K562 (cell line): ENCODE data around the gene AP2M1. TPM values are rescaled to one million over a fixed set of nuclear protein-coding genes. Genes with fewer than 3 reads are reported as not detected.

Experiments
- ATAC-seq: fragments of 200-7000 bp; cut with Tn5 transposase; 3 replicates; pipeline ENCODE4 v1.9.1; 2020; ENCODE audit warnings: moderate library complexity
- BruUV-seq: library from RNA; stranded (reverse); fragments of 400-500 nt; replicated peaks from 2 replicates; lab custom pipeline; 2021; lab: Mats Ljungman, UMichigan
- CTCF ChIA-PET: fragments of 300-600 bp; formaldehyde crosslinking; extraction: SDS; loops from one replicate; lab custom pipeline; 2021; ENCODE audit warnings: low intra/inter-chr PET ratio; lab: Yijun Ruan, JAX
- POLR2A ChIA-PET: fragments of 300-600, 350-650 bp; sonication (Branson Sonifier 250); formaldehyde crosslinking; extraction: SDS; loops from one replicate; lab custom pipeline; 2021; ENCODE audit warnings: antibody characterized with exemption, inconsistent platforms; lab: Yijun Ruan, JAX
- DNase-seq, 4 experiments: peaks; one replicate each; pipeline versions ENCODE4 v3.0.0 to v3.0.0-alpha.2; 2011 to 2018; ENCODE audit warnings: low spot score in 3 of 4, mixed read lengths in 3 of 4; ENCODE audit errors: extremely low read depth in 1 of 4
- FAIRE-seq: peaks from 2 replicates; lab custom pipeline; 2011; peaks lifted over from hg19 to GRCh38; lab: Jason Lieb, UNC
- H2AFZ ChIP-seq: 2 replicates; pipeline ENCODE4 v1.6.0; 2011; ENCODE audit warnings: low read depth, low read length, control low read depth, inconsistent platforms
- H3K27ac ChIP-seq: fragments of 200-600 bp; 3 replicates; pipeline ENCODE4 v1.8.0; 2011; ENCODE audit warnings: low read depth, mild to moderate bottlenecking, control low read depth, inconsistent platforms, low read length, moderate library complexity, mixed read lengths; ENCODE audit errors: extremely low read depth
- H3K27me3 ChIP-seq, 2 experiments: fragments of 300-600 bp in 1 of 2; 2 replicates in 1 of 2; 3 replicates in 1 of 2; pipeline versions ENCODE4 v1.6.0 to v1.8.0; 2011; ENCODE audit warnings: inconsistent platforms in 2 of 2, low read length in 2 of 2, mild to moderate bottlenecking in 1 of 2, mixed read lengths in 1 of 2, moderate library complexity in 1 of 2; ENCODE audit not compliant: control insufficient read depth in 2 of 2, insufficient read depth in 2 of 2
- H3K36me3 ChIP-seq: fragments of 300-600 bp; 3 replicates; pipeline ENCODE4 v1.8.0; 2011; ENCODE audit warnings: mild to moderate bottlenecking, low read length, inconsistent platforms; ENCODE audit not compliant: control insufficient read depth, insufficient read depth
- H3K4me1 ChIP-seq, 2 experiments: fragments of 200-600 bp in 1 of 2; replicated peaks in 1 of 2; 2 replicates in 1 of 2; 3 replicates in 1 of 2; pipeline versions ENCODE4 v1.5.1 to v1.8.0; 2011; ENCODE audit warnings: inconsistent platforms in 2 of 2, low read length in 2 of 2, mild to moderate bottlenecking in 1 of 2, mixed read lengths in 1 of 2, moderate library complexity in 1 of 2; ENCODE audit not compliant: control insufficient read depth in 2 of 2, insufficient read depth in 2 of 2
- H3K4me2 ChIP-seq: 2 replicates; pipeline ENCODE4 v1.6.1; 2011; ENCODE audit warnings: low read length, control low read depth, inconsistent platforms, mixed read lengths; ENCODE audit not compliant: insufficient read depth
- H3K4me3 ChIP-seq: fragments of 200-600 bp; sonication (generic), shearing (Covaris generic); 2 replicates; pipeline ENCODE4 v1.5.1; 2016; ENCODE audit warnings: control low read depth, inconsistent platforms
- H3K79me2 ChIP-seq: fragments of 200-600 bp; 3 replicates; pipeline ENCODE4 v1.8.0; 2011; ENCODE audit warnings: low read length, inconsistent platforms; ENCODE audit not compliant: control insufficient read depth, insufficient read depth
- H3K9ac ChIP-seq, 2 experiments: 2 replicates each; pipeline versions ENCODE4 v1.6.0 to v1.6.1; 2011; ENCODE audit warnings: low read depth in 2 of 2, low read length in 2 of 2, control low read depth in 1 of 2, inconsistent platforms in 1 of 2, mild to moderate bottlenecking in 1 of 2, mixed read lengths in 1 of 2; ENCODE audit not compliant: insufficient read depth in 1 of 2
- H3K9me1 ChIP-seq: one replicate; pipeline ENCODE4 v1.6.0; 2011; ENCODE audit warnings: inconsistent platforms, mild to moderate bottlenecking, low read length, moderate library complexity; ENCODE audit not compliant: control insufficient read depth, insufficient read depth
- H3K9me3 ChIP-seq: replicated peaks from 2 replicates; pipeline ENCODE4 v1.5.1; 2011; ENCODE audit warnings: low read depth, low read length, inconsistent platforms; ENCODE audit not compliant: control insufficient read depth, insufficient read depth
- H4K20me1 ChIP-seq: replicated peaks from 2 replicates; pipeline ENCODE4 v1.6.1; 2011; ENCODE audit warnings: low read length, inconsistent platforms, mixed read lengths; ENCODE audit not compliant: control insufficient read depth, insufficient read depth
- CBX3 ChIP-seq, 2 experiments: IDR thresholded peaks; 1 replicate in 1 of 2; 2 replicates in 1 of 2; pipeline ENCODE4 v1.6.1; 2012; ENCODE audit warnings: inconsistent platforms in 2 of 2, low read length in 2 of 2, borderline replicate concordance in 1 of 2, control low read depth in 1 of 2
- CHCHD3 ChIP-seq: fragments of 250-450 bp; sonication (Bioruptor Pico); IDR thresholded peaks from 2 replicates; pipeline ENCODE4 v2.1.2; 2022; ENCODE audit warnings: mild to moderate bottlenecking
- ERF ChIP-seq: fragments of 450-650 bp; formaldehyde crosslinking; IDR thresholded peaks from 2 replicates; pipeline ENCODE4 v1.4.0; 2020; ENCODE audit warnings: mild to moderate bottlenecking, mixed read lengths
- GABPB2 ChIP-seq: fragments of 250-450 bp; sonication (Bioruptor Pico); conservative IDR thresholded peaks from 2 replicates; pipeline ENCODE4 v1.5.1; 2021; ENCODE audit warnings: mild to moderate bottlenecking
- LEF1 ChIP-seq: fragments of 450-650 bp; IDR thresholded peaks from 2 replicates; pipeline ENCODE4 v1.6.1; 2016; ENCODE audit warnings: mild to moderate bottlenecking
- MXI1 ChIP-seq: IDR thresholded peaks from 2 replicates; pipeline ENCODE4 v1.6.1; 2011; ENCODE audit warnings: low read depth, mild to moderate bottlenecking, improper control_type of control experiment, low read length
- OTX1 ChIP-seq: fragments of 450-650 bp; formaldehyde crosslinking; IDR thresholded peaks from 2 replicates; pipeline ENCODE4 v1.4.0; 2022; ENCODE audit warnings: mild to moderate bottlenecking
- POLR2G ChIP-seq: fragments of 200-400 bp; formaldehyde crosslinking; IDR thresholded peaks from 2 replicates; pipeline ENCODE4 v1.6.1; 2017; ENCODE audit warnings: low read depth, mild to moderate bottlenecking, antibody characterized with exemption, low read length, moderate library complexity
- RBBP5 ChIP-seq: fragments of 200-600 bp; sonication (generic); IDR thresholded peaks from 2 replicates; pipeline ENCODE4 v1.6.1; 2012; ENCODE audit warnings: borderline replicate concordance, mild to moderate bottlenecking, low read length, control low read depth, inconsistent platforms; ENCODE audit not compliant: insufficient read depth, poor library complexity, severe bottlenecking
- TGIF2 ChIP-seq: sonication (generic); formaldehyde crosslinking; IDR thresholded peaks from 2 replicates; pipeline ENCODE4 v1.8.1; 2022; ENCODE audit warnings: mild to moderate bottlenecking, missing genetic modification reagents, moderate library complexity
- ZC3H4 ChIP-seq: sonication (generic); formaldehyde crosslinking; IDR thresholded peaks from 2 replicates; pipeline ENCODE4 v1.9.0; 2021; ENCODE audit warnings: missing genetic modification reagents, borderline replicate concordance
- ZFPM2 ChIP-seq: fragments of 250-450 bp; sonication (Bioruptor Pico); IDR thresholded peaks from 2 replicates; pipeline ENCODE4 v1.5.1; 2022; ENCODE audit warnings: mild to moderate bottlenecking
- ZNF232 ChIP-seq: sonication (generic); formaldehyde crosslinking; IDR thresholded peaks from 2 replicates; pipeline ENCODE4 v1.8.0; 2022; ENCODE audit warnings: mild to moderate bottlenecking, missing genetic modification reagents
- WGBS: fragments of 100-300 bp; shearing (Covaris generic); methylation state at CpG from one replicate; pipeline ENCODE4 v1.1.6; 2016; ENCODE audit warnings: low coverage, mixed read lengths; ENCODE audit not compliant: insufficient coverage; ENCODE audit errors: missing lambda C conversion rate; 5-methylcytosine and 5-hydroxymethylcytosine counted together
- in situ Hi-C: fragments of 300-500 bp; cut with MboI; formaldehyde crosslinking; loops from 4 replicates; pipeline ENCODE4 v1.15.0; 2018; ENCODE audit warnings: inconsistent platforms, mixed read lengths
- intact Hi-C: fragments of 100-400 bp; cut with micrococcal nuclease; formaldehyde crosslinking; loops from 2 replicates; pipeline ENCODE4 v1.14.2; 2022
- polyA plus RNA-seq, 8 experiments: library from polyadenylated mRNA; depleted of rRNA in 4 of 8; stranded (reverse) in 5 of 8; unstranded in 3 of 8; fragments of >200 nt; fragmentation: Nextera tagmentation in 2 of 8; fragmentation: Illumina TruSeq in 1 of 8; extraction: Ambion mirVana in 2 of 8; extraction: Trizol in 1 of 8; gene quantifications; 2 replicates each; pipeline versions ENCODE4 v1.2.1 to v1.2.3, GENCODE V29; 2011 to 2014; ENCODE audit warnings: inconsistent platforms in 1 of 8, missing spikeins in 1 of 8
- total RNA-seq, 7 experiments: library from RNA; depleted of rRNA in 6 of 7; stranded (reverse); fragments of >200 nt in 6 of 7; fragmentation: Illumina TruSeq in 2 of 7; extraction: Trizol in 2 of 7; gene quantifications; 2 replicates each; pipeline versions ENCODE4 v1.2.1 to v1.2.3, GENCODE V29; 2011 to 2021; ENCODE audit warnings: low replicate concordance in 1 of 7
- TF ChIP-seq, protein P1 (sequence below): sonication (generic); formaldehyde crosslinking; IDR thresholded peaks from 2 replicates; pipeline ENCODE4 v1.8.0; 2022; ENCODE audit warnings: mild to moderate bottlenecking, missing genetic modification reagents
- TF ChIP-seq, protein P2 (sequence below), 3 experiments: fragments of 200-800 bp in 1 of 3; sonication (Bioruptor generic) in 1 of 3; sonication (generic) in 1 of 3; formaldehyde crosslinking in 1 of 3; IDR thresholded peaks; 2 replicates each; pipeline versions ENCODE4 v1.6.1 to v1.8.0; 2016 to 2022; ENCODE audit warnings: mild to moderate bottlenecking in 2 of 3, missing compliant biosample characterization in 2 of 3, missing genetic modification characterization in 2 of 3, missing genetic modification reagents in 1 of 3
- TF ChIP-seq, protein P3 (sequence below): sonication (generic); formaldehyde crosslinking; IDR thresholded peaks from 2 replicates; pipeline ENCODE4 v1.8.1; 2023; ENCODE audit warnings: mild to moderate bottlenecking, missing genetic modification reagents

The AP2M1 gene
- total and polyA plus RNA-seq, 9 of the 15 experiments (the other 6 are each of a cell fraction or from before 2014, with no cell fraction given), result 118 to 505 (median 296) TPM

DNA sequence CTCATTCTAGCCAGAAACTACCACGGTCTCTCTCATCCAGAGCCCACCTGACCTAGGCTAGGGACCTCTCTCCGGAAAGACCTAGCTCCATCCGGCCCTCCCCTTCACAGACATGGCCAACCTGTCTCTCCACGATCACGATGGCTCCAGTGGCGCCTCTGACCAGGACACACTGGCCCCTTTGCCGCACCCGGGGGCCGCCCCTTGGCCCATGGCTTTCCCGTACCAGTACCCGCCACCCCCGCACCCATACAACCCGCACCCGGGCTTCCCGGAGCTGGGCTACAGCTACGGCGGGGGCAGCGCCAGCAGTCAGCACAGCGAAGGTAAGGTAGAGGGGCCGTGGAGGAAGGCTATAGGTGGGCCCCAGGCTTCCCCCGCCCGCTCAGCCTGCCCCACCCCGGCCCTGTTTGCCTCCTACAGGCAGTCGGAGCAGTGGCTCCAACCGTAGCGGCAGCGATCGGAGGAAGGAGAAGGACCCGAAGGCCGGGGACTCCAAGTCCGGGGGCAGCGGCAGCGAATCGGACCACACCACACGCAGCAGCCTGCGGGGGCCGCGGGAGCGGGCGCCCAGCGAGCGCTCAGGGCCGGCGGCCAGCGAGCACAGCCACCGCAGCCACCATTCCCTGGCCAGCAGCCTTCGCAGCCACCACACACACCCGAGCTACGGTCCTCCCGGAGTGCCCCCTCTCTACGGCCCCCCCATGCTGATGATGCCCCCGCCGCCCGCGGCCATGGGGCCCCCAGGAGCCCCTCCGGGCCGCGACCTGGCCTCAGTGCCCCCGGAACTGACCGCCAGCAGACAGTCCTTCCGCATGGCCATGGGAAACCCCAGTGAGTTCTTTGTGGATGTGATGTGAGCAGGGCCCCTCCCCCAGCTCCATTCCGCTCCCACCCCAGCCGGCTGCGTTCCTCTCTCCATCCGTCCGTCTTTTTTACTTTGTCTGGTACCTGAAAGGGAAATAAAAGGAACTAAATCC, 4.5 kb upstream of the AP2M1 start:
- Histone ChIP-seq H3K9ac (no peak overlapping the region), H3K4me2 (no peak overlapping the region), H3K36me3 (peaks cover 82% of the 10 kb centered on the region), H3K4me1 (peaks cover 27 to 28% of the 10 kb centered on the region in 2 experiments; a peak in 4 of 5 replicates), H3K4me3 (no peak overlapping the region), H4K20me1 (no peaks in the 10 kb centered on the region), H3K79me2 (peaks cover 7% of the 10 kb centered on the region), H2AFZ (no peak overlapping the region), H3K9me1 (no peaks in the 10 kb centered on the region), H3K27ac (no peak overlapping the region), H3K9me3 (no peaks in the 10 kb centered on the region), H3K27me3 (no peaks in the 10 kb centered on the region)
- TF ChIP-seq LEF1 (no peak), ZC3H4 (no peak), RBBP5 (no peak), OTX1 (no peak), TGIF2 (CRISPR knock-in tag) (no peak), CHCHD3 (no peak), CBX3 (IDR thresholded peaks at IDR 0.05; ENCODE audit: borderline replicate concordance in 1 of 2, low read length in 2 of 2) (no peak), GABPB2 (no peak), ERF (CRISPR knock-in tag) (no peak), MXI1 (no peak), ZNF232 (no peak), ZFPM2 (CRISPR knock-in tag) (no peak), POLR2G (0 out of 2 replicates have a peak, but pooled peaks have one; percentile 33)
- TF ChIP-seq, protein P1, sequence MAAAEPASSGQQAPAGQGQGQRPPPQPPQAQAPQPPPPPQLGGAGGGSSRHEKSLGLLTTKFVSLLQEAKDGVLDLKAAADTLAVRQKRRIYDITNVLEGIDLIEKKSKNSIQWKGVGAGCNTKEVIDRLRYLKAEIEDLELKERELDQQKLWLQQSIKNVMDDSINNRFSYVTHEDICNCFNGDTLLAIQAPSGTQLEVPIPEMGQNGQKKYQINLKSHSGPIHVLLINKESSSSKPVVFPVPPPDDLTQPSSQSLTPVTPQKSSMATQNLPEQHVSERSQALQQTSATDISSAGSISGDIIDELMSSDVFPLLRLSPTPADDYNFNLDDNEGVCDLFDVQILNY (CRISPR knock-in tag), result no peak
- TF ChIP-seq, protein P2, sequence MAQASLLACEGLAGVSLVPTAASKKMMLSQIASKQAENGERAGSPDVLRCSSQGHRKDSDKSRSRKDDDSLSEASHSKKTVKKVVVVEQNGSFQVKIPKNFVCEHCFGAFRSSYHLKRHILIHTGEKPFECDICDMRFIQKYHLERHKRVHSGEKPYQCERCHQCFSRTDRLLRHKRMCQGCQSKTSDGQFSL (CRISPR knock-in tag; IDR thresholded peaks at IDR 0.05), result no peak
- TF ChIP-seq, protein P2 (tag; IDR thresholded peaks at IDR 0.05), result no peak
- TF ChIP-seq, protein P3, sequence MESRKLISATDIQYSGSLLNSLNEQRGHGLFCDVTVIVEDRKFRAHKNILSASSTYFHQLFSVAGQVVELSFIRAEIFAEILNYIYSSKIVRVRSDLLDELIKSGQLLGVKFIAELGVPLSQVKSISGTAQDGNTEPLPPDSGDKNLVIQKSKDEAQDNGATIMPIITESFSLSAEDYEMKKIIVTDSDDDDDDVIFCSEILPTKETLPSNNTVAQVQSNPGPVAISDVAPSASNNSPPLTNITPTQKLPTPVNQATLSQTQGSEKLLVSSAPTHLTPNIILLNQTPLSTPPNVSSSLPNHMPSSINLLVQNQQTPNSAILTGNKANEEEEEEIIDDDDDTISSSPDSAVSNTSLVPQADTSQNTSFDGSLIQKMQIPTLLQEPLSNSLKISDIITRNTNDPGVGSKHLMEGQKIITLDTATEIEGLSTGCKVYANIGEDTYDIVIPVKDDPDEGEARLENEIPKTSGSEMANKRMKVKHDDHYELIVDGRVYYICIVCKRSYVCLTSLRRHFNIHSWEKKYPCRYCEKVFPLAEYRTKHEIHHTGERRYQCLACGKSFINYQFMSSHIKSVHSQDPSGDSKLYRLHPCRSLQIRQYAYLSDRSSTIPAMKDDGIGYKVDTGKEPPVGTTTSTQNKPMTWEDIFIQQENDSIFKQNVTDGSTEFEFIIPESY (CRISPR knock-in tag), result peak; percentile 57; the same call in 1 of the 2 replicates
- in situ Hi-C loops (no loop called here), intact Hi-C loops (loop anchor here (5.0 kb wide), 2 partner anchors 33 to 127 kb away; partner anchors contain the start of genes EIF2B5 and PSMD2)
- CTCF ChIA-PET, result no interaction called here
- ATAC-seq, result no peak
- DNase-seq, result no peak
- no TSS peak for BruUV-seq
- WGBS, result 94% methylated on average over 36 of the region's 66 CpGs
- FAIRE-seq, result no peak
- POLR2A ChIA-PET, result interaction anchor here (0.6 to 1.8 kb wide), 9 partner anchors 8 to 189 kb away, joined by 3 to 7 read pairs (median 5); partner anchors contain the start of genes ABCF3 and DVL3
